ENCODE data around the gene DNAH11.
A peak's percentile ranks its signal among the peaks of the same experiment; 100 is the strongest.

DNAH11 gene

DNA sequence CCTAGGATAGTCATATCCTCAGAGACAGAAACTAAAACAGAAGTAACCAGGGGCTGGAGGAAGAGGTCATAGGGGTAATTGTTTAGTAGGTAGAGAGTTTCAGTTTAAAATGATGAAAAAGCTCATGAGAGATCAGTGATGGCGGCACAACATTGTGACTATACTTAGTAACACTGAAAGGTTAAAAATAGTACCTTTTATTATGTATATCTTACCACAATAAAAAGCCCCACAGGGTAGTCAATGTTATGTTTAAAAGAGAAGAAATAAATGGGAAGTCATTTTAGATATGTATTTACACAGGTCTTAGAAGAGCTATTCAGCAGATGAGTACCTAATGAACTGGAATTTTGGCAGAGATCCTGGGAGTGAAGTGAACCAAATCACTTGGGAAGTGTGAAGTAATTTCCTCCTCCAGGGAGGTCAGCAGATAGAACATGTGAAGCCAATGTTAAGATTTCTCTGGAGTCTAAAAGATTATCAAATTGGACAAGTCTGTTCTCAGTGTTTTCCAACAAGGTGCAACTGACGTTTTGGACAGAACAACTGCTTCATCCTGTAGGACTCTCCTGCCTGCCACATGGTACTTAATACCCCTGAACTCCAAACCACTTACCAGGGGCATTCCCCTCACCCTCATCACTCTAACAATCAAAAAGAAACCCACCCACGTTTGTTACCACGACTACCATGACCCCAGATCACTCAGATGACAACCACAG, 396.5 kb downstream of the DNAH11 start:
- DNase-seq = no peak

DNA sequence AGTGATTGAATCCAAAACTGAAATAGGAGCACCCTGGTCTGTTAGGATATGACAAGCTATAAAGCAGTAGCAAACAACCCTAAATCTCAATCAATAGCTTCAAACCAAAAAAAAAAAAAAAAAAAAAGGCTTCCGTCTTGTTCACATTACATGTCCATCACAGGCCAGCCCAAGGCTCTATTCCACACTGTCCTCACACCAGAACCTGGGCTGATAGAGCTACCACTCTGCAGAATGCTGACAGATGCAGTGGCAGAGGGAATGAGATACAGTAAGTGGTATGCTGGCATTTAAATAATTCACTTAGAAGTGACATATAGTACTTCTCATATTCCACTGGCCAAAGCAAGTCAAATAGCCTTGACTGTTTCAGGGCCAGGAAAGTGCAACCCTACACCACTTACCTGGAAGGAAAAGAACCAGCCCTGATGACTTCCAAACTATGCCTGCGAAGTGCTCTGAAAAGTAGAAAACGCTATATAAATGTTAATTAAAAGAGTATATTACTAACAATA, 397.1 kb downstream of the DNAH11 start:
- DNase-seq = no peak

DNA sequence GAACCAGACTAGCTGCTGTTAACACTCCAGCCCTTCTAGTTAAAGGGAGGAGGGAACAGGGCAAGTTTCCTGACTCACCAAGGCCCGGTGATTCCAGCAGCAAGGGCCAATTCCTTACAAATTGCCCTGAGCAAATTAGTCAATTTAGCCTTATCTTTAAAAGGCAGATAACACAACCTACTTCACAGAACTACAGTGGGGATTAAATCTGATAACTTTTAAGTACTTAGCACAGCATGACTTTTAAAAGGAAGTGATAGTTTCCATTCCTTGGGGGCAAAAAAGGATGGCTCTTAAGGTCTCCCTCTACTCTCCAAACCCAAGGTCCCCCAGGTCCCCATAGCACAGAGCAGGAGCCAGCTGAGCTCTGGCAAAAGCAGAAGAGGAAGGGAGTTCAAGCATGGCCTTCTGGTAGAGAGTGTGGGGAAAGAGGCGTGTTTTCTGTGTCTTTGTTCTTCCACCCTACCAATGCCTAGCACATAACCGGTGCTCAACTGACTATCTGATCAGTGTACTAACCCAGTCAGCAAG, 398.8 kb downstream of the DNAH11 start:
- no peak for DNase-seq

DNA sequence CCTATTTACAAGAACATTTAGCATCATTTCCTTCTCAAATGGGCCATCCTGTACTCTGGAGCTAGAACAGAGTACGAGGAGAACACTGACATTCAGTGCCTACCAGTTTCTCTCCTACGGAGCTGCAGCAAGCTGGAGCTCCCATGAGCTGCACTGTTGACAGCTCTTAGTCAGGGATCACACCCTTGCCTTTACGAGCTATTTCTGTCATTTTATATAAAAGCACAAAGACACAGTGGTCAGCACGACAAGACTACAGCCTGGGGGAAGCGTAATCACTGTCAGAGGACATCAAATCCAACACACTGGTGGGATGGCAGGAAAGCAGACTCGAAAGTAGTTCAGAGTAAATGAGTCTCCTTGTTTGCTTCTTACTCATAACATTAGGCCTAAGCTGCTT, 400.1 kb downstream of the DNAH11 start:
- no peak for DNase-seq

DNA sequence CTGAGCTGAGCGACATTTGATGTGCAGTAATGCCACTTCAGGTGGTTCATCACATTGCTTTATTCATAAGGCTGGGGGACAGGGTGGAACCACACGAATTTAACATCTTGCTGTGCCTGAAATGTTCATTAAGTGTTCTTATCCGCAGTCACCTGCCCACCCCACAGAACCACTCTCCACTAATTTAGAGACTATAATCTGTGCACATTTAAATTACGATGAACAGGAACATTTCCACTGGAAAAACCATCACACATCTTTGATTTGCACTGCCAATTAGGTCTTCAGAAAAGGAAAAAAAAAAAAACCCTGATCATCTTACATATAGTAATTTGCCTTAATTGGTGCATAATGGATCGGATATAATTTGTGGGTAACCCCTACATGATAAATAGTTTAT, 400.6 kb downstream of the DNAH11 start:
- DNase-seq = no peak

DNA sequence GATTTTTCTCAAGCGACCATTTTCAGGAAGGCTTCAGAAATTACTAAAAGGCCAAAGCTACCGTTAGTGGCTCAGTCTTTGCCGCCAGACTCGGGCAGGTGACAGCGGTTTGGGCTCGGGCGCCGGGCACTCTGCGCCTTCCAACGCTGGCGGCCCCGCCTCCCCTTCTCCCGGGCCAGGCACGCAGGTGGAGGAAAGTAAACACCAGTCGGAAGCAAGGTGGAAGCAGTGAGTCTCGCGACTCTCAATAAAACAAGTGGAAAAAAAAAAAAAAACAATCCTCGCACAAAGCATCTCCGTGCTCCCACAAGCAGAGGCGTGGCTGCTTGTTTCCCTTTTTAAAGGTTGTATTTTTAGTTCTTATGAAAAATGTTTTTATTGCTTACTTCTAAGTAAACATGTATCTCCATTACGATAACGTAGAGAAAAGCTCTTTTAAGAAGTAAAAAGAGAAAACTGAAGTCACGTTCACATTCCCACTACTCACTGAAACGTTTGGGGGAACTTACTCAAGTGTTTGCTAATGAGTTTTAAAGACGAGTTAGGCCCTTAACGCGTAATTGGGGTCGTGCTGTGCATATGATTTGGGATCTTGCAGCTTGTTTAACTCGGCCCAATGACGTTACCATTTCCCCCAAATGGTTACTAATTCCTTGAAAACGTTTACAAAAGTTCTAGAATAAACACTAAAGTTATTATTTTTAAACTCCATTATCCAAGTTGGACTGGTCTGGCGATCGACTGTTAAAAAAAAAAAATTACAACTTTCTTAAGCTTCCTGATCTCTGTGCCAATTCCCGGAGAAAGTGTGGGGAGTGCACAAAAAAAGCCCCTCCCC, 402.0 kb downstream of the DNAH11 start:
- peak; percentile 30 to 46 for DNase-seq

DNA sequence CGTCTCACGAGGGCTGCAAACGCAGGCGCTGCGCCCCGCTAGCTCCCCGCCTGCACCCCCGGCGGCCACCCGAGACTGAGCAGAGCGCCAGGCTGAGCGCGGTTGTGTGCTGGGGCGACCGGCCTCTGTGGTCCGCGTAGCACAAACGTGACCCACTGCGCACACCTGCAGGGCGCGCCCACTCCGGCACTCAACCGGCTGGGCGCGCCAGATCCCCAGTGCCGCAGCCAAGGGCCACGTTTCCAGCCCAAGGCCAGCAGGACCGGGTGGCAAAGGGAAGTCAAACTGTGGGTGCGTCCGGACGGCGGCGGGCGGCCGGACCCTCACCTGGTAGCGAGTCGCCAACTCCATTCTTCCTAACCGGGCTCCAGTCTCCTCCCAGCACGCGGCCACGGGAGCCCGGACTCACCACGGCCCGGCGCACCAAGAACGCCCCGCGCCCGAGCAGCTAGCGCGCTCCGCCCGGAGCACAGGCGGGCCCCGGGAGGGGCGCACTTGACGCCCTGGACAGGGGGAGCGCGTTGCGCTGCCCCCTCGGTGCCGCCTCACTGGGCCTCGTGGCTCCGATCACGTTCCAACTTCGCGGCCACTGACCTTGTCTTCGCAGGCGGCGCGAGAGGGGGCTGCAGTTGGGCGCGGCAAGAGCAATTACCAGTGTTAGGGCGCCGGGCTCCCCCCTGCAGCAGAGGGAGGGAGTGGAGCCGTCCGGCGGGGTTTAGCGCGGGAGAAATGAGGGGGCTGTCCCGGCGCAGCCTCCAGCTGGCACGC, 402.8 kb downstream of the DNAH11 start, which contains the start of gene CDCA7L:
Gene CDCA7L, minus strand, starts transcription at position 446 of the 768 bp plus-strand sequence. Its CDS starts 95 bp downstream, at position 351.
- peak; percentile 51 to 62 for DNase-seq

DNA sequence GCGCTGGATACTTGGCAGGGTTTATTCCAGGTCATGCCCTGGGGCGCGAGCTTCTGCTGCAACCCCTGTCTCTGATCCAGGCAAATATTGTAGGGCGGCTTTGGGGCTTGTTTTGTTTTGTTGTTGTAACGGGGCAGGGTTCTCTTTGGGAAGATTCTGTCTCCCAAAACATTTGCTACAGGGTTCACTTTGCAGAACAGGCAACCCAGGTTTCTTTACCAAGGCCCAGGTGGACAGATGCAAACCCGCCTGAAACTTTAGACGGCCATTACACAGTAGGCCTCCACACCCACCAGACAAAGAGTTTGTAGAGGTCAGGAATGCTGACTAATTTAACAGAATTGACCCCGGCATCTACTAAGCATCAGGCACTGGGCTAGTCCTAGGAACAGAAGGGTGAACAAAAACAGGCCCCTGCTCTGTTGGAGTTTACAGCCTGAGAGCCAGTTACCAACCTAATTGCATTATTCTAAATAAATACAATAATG, 403.4 kb downstream of the DNAH11 start:
- DNase-seq = no peak

DNA sequence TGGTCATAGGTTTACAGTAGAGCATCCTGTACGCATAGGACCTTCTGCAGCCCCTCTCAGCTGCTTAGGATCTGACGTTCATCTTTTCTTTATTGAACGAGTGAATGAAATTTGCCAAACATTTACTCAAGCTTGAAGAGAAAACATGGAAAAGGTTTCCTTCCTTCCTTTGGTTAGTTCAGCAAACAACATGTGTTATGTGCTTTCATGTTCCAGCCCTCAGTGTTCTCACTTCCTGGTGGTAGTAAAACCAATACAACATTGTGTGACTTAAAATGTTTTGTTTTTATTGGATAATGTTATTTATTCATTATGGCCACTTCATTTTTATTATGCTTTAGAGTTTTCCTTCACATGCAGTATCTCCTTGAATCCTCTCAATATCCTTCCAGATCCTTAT, 404.2 kb downstream of the DNAH11 start:
- no peak for DNase-seq

DNA sequence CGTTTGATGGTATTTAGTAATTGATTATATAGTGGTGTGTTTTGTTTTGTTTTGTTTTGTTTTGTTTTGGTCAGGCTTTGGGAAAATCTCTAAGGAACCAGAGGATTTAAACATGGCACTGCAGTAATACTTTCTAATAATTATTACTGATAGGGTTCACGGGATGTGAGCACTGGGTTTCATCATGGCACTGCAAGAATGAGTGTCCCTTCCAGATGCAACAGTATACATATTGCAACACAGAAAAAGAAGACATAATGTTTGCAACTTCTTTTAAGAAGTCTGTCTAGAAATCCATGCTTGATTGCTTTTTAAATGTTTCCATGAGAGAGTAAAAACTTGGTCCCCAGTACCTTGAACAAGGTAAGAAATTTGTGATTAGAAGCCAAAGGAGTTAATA, 405.1 kb downstream of the DNAH11 start:
- DNase-seq = no peak

DNA sequence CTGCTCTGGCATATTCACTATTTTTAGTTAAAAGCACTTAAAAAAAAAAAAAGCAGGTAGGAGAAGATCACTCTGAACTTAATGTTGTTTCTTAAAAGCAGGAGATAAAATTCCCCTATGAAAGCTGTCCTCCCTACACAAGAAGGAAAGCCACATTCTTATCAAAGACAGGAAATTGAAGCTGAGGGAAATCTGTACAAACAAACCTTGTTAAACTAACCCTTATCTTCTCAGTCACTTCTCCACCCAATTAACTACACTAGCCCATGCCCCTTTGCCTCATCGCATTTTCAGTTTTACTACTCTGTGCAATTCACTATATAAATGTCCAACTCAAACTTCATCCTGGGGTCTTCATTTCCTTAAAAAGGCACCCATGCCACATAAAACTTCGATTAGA, 405.5 kb downstream of the DNAH11 start:
- DNase-seq = no peak

DNA sequence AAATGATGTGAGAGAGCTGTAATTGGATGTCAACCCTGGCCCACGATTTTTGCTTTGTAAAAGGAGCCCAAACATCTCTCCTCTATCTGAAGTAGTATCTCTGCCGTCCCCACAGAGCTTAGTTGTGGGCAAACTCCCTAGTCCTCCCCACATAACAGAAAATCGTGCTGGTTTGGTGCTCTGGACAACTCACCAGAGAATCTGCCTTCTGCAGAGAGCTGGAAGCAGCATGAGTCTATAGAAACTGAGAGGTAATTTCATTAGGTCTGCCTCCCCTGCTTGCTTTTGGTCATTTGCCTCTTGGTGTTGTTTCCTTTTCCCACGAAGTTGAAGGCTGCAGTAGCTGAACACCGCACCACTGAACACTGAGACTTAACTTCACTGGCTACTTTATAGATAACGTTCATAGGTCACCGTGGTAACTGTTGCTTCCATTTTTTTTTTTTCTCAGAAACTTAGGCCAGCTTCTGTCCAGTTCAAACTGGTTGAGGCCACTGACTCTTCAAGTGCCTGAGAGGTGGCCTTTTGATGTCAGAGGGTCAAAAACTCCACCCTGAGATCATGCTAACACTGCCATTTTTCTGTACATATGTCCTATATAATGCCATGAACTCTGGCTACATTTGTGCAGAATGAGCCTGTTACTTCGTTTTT, 406.2 kb downstream of the DNAH11 start:
- DNase-seq = no peak

All from stimulated activated CD4-positive, alpha-beta T cell treated with anti-CD3 and anti-CD28 coated beads, Interleukin-4, amount 100 ng/mL, for 4 hours (primary cell).